Measurements from ENCODE around the gene LRCH4. TPM values are rescaled to one million over a fixed set of nuclear protein-coding genes. Genes with fewer than 3 reads are reported as not detected.

LRCH4 gene
- total and polyA plus RNA-seq, 11 donors: 18.5 to 46.6 (median 34.1) TPM

DNA sequence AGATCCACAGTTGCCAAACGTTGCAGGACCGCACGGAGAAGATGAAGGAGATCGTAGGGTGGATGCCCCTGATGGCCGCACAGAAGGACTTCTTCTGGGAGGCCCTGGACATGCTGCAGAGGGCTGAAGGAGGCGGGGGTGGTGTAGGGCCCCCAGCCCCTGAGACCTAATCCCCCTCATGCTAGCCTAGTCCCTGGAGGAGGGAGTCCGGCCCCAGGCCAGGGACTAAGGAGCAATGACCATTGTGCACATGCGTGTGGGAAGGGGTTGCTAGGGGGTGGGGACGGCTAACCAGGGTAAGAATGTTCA, 14.8 kb upstream of the LRCH4 start:
- DNase-seq: no peak
- TF ChIP-seq, protein P1, sequence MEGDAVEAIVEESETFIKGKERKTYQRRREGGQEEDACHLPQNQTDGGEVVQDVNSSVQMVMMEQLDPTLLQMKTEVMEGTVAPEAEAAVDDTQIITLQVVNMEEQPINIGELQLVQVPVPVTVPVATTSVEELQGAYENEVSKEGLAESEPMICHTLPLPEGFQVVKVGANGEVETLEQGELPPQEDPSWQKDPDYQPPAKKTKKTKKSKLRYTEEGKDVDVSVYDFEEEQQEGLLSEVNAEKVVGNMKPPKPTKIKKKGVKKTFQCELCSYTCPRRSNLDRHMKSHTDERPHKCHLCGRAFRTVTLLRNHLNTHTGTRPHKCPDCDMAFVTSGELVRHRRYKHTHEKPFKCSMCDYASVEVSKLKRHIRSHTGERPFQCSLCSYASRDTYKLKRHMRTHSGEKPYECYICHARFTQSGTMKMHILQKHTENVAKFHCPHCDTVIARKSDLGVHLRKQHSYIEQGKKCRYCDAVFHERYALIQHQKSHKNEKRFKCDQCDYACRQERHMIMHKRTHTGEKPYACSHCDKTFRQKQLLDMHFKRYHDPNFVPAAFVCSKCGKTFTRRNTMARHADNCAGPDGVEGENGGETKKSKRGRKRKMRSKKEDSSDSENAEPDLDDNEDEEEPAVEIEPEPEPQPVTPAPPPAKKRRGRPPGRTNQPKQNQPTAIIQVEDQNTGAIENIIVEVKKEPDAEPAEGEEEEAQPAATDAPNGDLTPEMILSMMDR (IDR thresholded peaks at IDR 0.05): no peak
- TF ChIP-seq POLR2A (IDR thresholded peaks at IDR 0.05): no peak
- WGBS, 4 donors: 77 to 93% (median 87%) methylated on average over 6 to 9 of the region's 9 CpGs
- Histone ChIP-seq H3K9me3 (no peaks in the 10 kb centered on the region), H3K4me1 (peaks cover 0 to 30% (median 10%) of the 10 kb centered on the region in 12 donors), H3K36me3 (no peaks in the 10 kb centered on the region), H3K27ac (no peak overlapping the region), H3K4me3 (no peak overlapping the region), H3K27me3 (no peaks in the 10 kb centered on the region)
- ATAC-seq: no peak
- intact Hi-C loops (cut with DNase I): loop anchor here in 1 of 10 donors (5.0 kb wide), 1 partner anchor 92 kb away; the partner anchor contains the start of gene GIGYF1

DNA sequence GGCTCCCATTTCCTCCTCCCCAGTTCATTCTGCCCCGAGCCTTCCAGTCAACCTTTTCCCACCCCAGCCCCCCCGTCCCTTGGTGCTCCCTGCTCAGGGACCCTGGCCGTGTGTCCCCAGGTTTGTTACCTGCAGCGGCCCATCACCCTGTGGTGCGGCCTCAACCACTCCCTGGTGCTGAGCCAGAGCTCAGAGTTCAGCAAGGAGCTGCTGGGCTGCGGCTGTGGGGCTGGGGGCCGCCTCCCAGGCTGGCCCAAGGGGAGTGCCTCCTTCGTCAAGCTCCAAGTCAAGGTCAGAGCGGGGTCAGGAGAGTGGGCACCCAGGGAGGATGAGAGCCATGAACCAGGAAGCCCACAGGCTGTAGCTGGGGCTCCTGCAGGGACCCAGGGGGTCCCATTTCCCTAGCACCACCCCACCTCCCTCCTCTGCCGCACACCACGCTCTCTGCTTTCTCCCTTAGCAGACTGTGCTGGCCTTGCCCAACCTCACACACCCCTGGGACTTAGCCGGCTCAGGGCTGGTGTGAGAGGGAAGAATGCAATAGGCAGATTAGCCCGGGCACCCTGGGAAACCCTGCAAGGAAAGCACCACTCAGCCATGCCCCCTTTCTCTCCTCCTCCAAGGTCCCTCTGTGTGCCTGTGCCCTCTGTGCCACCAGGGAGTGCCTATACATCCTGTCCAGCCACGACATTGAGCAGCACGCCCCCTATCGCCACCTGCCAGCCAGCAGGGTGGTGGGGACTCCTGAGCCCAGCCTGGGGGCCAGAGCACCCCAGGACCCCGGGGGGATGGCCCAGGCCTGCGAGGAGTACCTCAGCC, 14.2 kb upstream of the LRCH4 start:
- H3K4me3 ChIP-seq: no peak overlapping the region
- intact Hi-C loops (cut with DNase I): loop anchor here in 1 of 10 donors (5.0 kb wide), 1 partner anchor 92 kb away; the partner anchor contains the start of gene GIGYF1
- no peak for ATAC-seq
- H3K27me3 ChIP-seq: no peaks in the 10 kb centered on the region
- H3K27ac ChIP-seq: no peak overlapping the region
- TF ChIP-seq, protein P1 (IDR thresholded peaks at IDR 0.05): no peak
- no peak for TF ChIP-seq POLR2A (IDR thresholded peaks at IDR 0.05)
- no peak for DNase-seq
- no peaks in the 10 kb centered on the region for H3K36me3 ChIP-seq
- H3K4me1 ChIP-seq: peaks cover 0 to 24% (median 6%) of the 10 kb centered on the region in 12 donors
- 50 to 77% (median 74%) methylated on average over 12 to 18 of the region's 18 CpGs for WGBS, 4 donors
- H3K9me3 ChIP-seq: no peaks in the 10 kb centered on the region

DNA sequence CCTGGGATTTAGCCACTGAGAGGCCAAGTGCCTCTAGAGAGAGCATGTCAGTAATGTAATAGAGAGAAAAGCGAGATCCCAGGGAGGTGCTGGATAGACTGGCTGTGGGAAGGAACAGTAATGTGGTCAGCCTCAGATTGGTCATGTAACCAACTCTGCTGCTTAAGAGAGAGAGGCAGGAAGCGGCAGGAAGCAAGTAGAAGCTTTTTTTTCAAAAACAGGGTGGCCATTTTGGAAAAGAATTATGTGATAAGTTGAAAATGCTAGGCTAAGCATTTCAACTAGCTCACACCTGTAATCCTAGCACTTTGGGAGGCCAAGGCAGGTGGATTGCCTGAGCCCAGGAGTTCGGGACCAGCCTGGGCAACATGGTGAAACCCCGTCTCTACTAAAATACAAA, 12.5 kb upstream of the LRCH4 start:
- DNase-seq (no peak), ATAC-seq (no peak)
- H3K27me3 ChIP-seq: no peaks in the 10 kb centered on the region
- no peaks in the 10 kb centered on the region for H3K36me3 ChIP-seq
- H3K27ac ChIP-seq: no peak overlapping the region
- H3K4me1 ChIP-seq: peaks cover 0 to 9% (median 0%) of the 10 kb centered on the region in 12 donors
- intact Hi-C loops (cut with DNase I): no loop called here
- TF ChIP-seq POLR2A (IDR thresholded peaks at IDR 0.05): no peak
- TF ChIP-seq, protein P1 (IDR thresholded peaks at IDR 0.05): no peak
- WGBS, 4 donors: 85 to 93% (median 89%) methylated on average over 4 of the region's 4 CpGs
- H3K4me3 ChIP-seq: no peak overlapping the region
- H3K9me3 ChIP-seq: no peaks in the 10 kb centered on the region

DNA sequence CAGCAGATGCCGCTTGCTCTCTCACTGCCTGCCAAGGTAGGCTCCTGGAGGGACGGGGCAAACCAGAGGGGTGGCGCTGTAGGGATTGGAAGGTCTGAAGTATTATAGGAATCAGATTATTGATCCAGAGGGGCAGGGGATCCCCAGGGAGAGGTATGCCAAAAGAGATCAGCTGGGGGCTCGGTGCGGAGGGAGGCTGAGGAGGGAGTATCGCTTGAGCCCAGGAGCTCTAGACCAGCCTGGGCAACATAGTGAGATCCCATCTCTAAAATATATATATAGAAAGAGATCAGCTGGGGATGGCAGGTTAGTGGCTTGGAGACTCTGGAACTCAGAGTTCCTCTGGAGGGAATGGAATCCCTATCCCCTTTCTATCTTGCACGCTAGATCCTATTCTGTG, 9.3 kb upstream of the LRCH4 start:
- H3K4me1 ChIP-seq: peaks cover 0 to 11% (median 4%) of the 10 kb centered on the region in 12 donors

More for the DNA sequence above, 9.3 kb upstream of the LRCH4 start:
- ATAC-seq (no peak), DNase-seq (no peak)
- no peak for TF ChIP-seq POLR2A (IDR thresholded peaks at IDR 0.05)
- TF ChIP-seq, protein P1 (IDR thresholded peaks at IDR 0.05): no peak
- WGBS, 4 donors: 92 to 98% (median 97%) methylated on average over 7 of the region's 7 CpGs
- no peaks in the 10 kb centered on the region for H3K36me3 ChIP-seq
- no peaks in the 10 kb centered on the region for H3K9me3 ChIP-seq
- no peak overlapping the region for H3K27ac ChIP-seq
- intact Hi-C loops (cut with DNase I): no loop called here
- H3K4me3 ChIP-seq: no peak overlapping the region
- H3K27me3 ChIP-seq: no peaks in the 10 kb centered on the region

Data from heart left ventricle (tissue), 16 donors.